K562 (cell line): ENCODE data around the gene PIP5K1B. TPM values are rescaled to one million over a fixed set of nuclear protein-coding genes. Genes with fewer than 3 reads are reported as not detected.

Experiments used
- ATAC-seq: fragments of 200-7000 bp; cut with Tn5 transposase; 3 replicates; pipeline ENCODE4 v1.9.1; 2020; ENCODE audit warnings: moderate library complexity
- BruUV-seq: library from RNA; stranded (reverse); fragments of 400-500 nt; replicated peaks from 2 replicates; lab custom pipeline; 2021; lab: Mats Ljungman, UMichigan
- CTCF ChIA-PET: fragments of 300-600 bp; formaldehyde crosslinking; extraction: SDS; loops from one replicate; lab custom pipeline; 2021; ENCODE audit warnings: low intra/inter-chr PET ratio; lab: Yijun Ruan, JAX
- POLR2A ChIA-PET: fragments of 300-600, 350-650 bp; sonication (Branson Sonifier 250); formaldehyde crosslinking; extraction: SDS; loops from one replicate; lab custom pipeline; 2021; ENCODE audit warnings: antibody characterized with exemption, inconsistent platforms; lab: Yijun Ruan, JAX
- DNase-seq, 4 experiments: peaks; one replicate each; pipeline versions ENCODE4 v3.0.0 to v3.0.0-alpha.2; 2011 to 2018; ENCODE audit warnings: low spot score in 3 of 4, mixed read lengths in 3 of 4; ENCODE audit errors: extremely low read depth in 1 of 4
- FAIRE-seq: peaks from 2 replicates; lab custom pipeline; 2011; peaks lifted over from hg19 to GRCh38; lab: Jason Lieb, UNC
- H2AFZ ChIP-seq: 2 replicates; pipeline ENCODE4 v1.6.0; 2011; ENCODE audit warnings: low read depth, low read length, control low read depth, inconsistent platforms
- H3K27ac ChIP-seq: fragments of 200-600 bp; 3 replicates; pipeline ENCODE4 v1.8.0; 2011; ENCODE audit warnings: low read depth, mild to moderate bottlenecking, control low read depth, inconsistent platforms, low read length, moderate library complexity, mixed read lengths; ENCODE audit errors: extremely low read depth
- H3K27me3 ChIP-seq, 2 experiments: fragments of 300-600 bp in 1 of 2; 2 replicates in 1 of 2; 3 replicates in 1 of 2; pipeline versions ENCODE4 v1.6.0 to v1.8.0; 2011; ENCODE audit warnings: inconsistent platforms in 2 of 2, low read length in 2 of 2, mild to moderate bottlenecking in 1 of 2, mixed read lengths in 1 of 2, moderate library complexity in 1 of 2; ENCODE audit not compliant: control insufficient read depth in 2 of 2, insufficient read depth in 2 of 2
- H3K36me3 ChIP-seq: fragments of 300-600 bp; 3 replicates; pipeline ENCODE4 v1.8.0; 2011; ENCODE audit warnings: mild to moderate bottlenecking, low read length, inconsistent platforms; ENCODE audit not compliant: control insufficient read depth, insufficient read depth
- H3K4me1 ChIP-seq, 2 experiments: fragments of 200-600 bp in 1 of 2; replicated peaks in 1 of 2; 2 replicates in 1 of 2; 3 replicates in 1 of 2; pipeline versions ENCODE4 v1.5.1 to v1.8.0; 2011; ENCODE audit warnings: inconsistent platforms in 2 of 2, low read length in 2 of 2, mild to moderate bottlenecking in 1 of 2, mixed read lengths in 1 of 2, moderate library complexity in 1 of 2; ENCODE audit not compliant: control insufficient read depth in 2 of 2, insufficient read depth in 2 of 2
- H3K4me2 ChIP-seq: 2 replicates; pipeline ENCODE4 v1.6.1; 2011; ENCODE audit warnings: low read length, control low read depth, inconsistent platforms, mixed read lengths; ENCODE audit not compliant: insufficient read depth
- H3K4me3 ChIP-seq: fragments of 200-600 bp; sonication (generic), shearing (Covaris generic); 2 replicates; pipeline ENCODE4 v1.5.1; 2016; ENCODE audit warnings: control low read depth, inconsistent platforms
- H3K79me2 ChIP-seq: fragments of 200-600 bp; 3 replicates; pipeline ENCODE4 v1.8.0; 2011; ENCODE audit warnings: low read length, inconsistent platforms; ENCODE audit not compliant: control insufficient read depth, insufficient read depth
- H3K9ac ChIP-seq, 2 experiments: 2 replicates each; pipeline versions ENCODE4 v1.6.0 to v1.6.1; 2011; ENCODE audit warnings: low read depth in 2 of 2, low read length in 2 of 2, control low read depth in 1 of 2, inconsistent platforms in 1 of 2, mild to moderate bottlenecking in 1 of 2, mixed read lengths in 1 of 2; ENCODE audit not compliant: insufficient read depth in 1 of 2
- H3K9me1 ChIP-seq: one replicate; pipeline ENCODE4 v1.6.0; 2011; ENCODE audit warnings: inconsistent platforms, mild to moderate bottlenecking, low read length, moderate library complexity; ENCODE audit not compliant: control insufficient read depth, insufficient read depth
- H3K9me3 ChIP-seq: replicated peaks from 2 replicates; pipeline ENCODE4 v1.5.1; 2011; ENCODE audit warnings: low read depth, low read length, inconsistent platforms; ENCODE audit not compliant: control insufficient read depth, insufficient read depth
- H4K20me1 ChIP-seq: replicated peaks from 2 replicates; pipeline ENCODE4 v1.6.1; 2011; ENCODE audit warnings: low read length, inconsistent platforms, mixed read lengths; ENCODE audit not compliant: control insufficient read depth, insufficient read depth
- BCOR ChIP-seq: fragments of 450-650 bp; IDR thresholded peaks from 2 replicates; pipeline ENCODE4 v1.6.1; 2016
- CREBBP ChIP-seq: IDR thresholded peaks from one replicate; pipeline ENCODE4 v1.6.1; 2012; ENCODE audit warnings: low read depth, mild to moderate bottlenecking, control low read depth, inconsistent platforms, low read length
- DIDO1 ChIP-seq: fragments of 450-650 bp; IDR thresholded peaks from 2 replicates; pipeline ENCODE4 v1.6.1; 2016; ENCODE audit warnings: low read depth, missing biosample characterization, missing genetic modification characterization
- ELF4 ChIP-seq: fragments of 450-650 bp; formaldehyde crosslinking; IDR thresholded peaks from 2 replicates; pipeline ENCODE4 v1.4.0; 2022; ENCODE audit warnings: missing genetic modification characterization
- HDAC1 ChIP-seq, 2 experiments: fragments of 450-650 bp; IDR thresholded peaks; 2 replicates each; pipeline ENCODE4 v1.6.1; 2016 to 2017; ENCODE audit warnings: inconsistent platforms in 1 of 2, mild to moderate bottlenecking in 1 of 2, moderate library complexity in 1 of 2
- HMG20A ChIP-seq: fragments of 450-650 bp; formaldehyde crosslinking; conservative IDR thresholded peaks from 2 replicates; pipeline ENCODE4 v1.4.0; 2020; ENCODE audit warnings: mild to moderate bottlenecking, mixed read lengths
- IFI16 ChIP-seq: fragments of 250-450 bp; sonication (Bioruptor Pico); IDR thresholded peaks from 2 replicates; pipeline ENCODE4 v2.1.2; 2022; ENCODE audit warnings: mild to moderate bottlenecking, inconsistent platforms
- MEIS2 ChIP-seq: fragments of 450-650 bp; IDR thresholded peaks from 2 replicates; pipeline ENCODE4 v1.6.1; 2014; ENCODE audit warnings: mild to moderate bottlenecking; ENCODE audit not compliant: partially characterized antibody
- MIER1 ChIP-seq: fragments of 450-650 bp; IDR thresholded peaks from 2 replicates; pipeline ENCODE4 v1.6.1; 2016; ENCODE audit warnings: antibody characterized with exemption, mild to moderate bottlenecking, low read depth
- PHF20 ChIP-seq: fragments of 450-650 bp; IDR thresholded peaks from 2 replicates; pipeline ENCODE4 v1.6.1; 2018; ENCODE audit not compliant: partially characterized antibody
- PML ChIP-seq: IDR thresholded peaks from 2 replicates; pipeline ENCODE4 v1.6.1; 2012; ENCODE audit warnings: low read length, inconsistent platforms
- PRMT5 ChIP-seq: sonication (generic); formaldehyde crosslinking; IDR thresholded peaks from 2 replicates; pipeline ENCODE4 v1.5.0; 2020; ENCODE audit warnings: missing genetic modification reagents
- STAG1 ChIP-seq: sonication (generic); formaldehyde crosslinking; IDR thresholded peaks from 2 replicates; pipeline ENCODE4 v1.5.0; 2020; ENCODE audit warnings: missing genetic modification reagents, borderline replicate concordance
- ZBTB5 ChIP-seq: fragments of 450-650 bp; IDR thresholded peaks from 2 replicates; pipeline ENCODE4 v1.6.1; 2017; ENCODE audit warnings: antibody characterized with exemption
- ZNF143 ChIP-seq: sonication (generic); formaldehyde crosslinking; IDR thresholded peaks from 2 replicates; pipeline ENCODE4 v1.9.0; 2022; ENCODE audit warnings: mild to moderate bottlenecking, missing genetic modification reagents
- ZNF507 ChIP-seq: conservative IDR thresholded peaks from 2 replicates; pipeline ENCODE4 v1.6.1; 2017; ENCODE audit warnings: missing genetic modification characterization, missing compliant biosample characterization
- ZZZ3 ChIP-seq: fragments of 450-650 bp; IDR thresholded peaks from 2 replicates; pipeline ENCODE4 v1.6.1; 2016; ENCODE audit warnings: antibody characterized with exemption, mild to moderate bottlenecking, moderate library complexity
- WGBS: fragments of 100-300 bp; shearing (Covaris generic); methylation state at CpG from one replicate; pipeline ENCODE4 v1.1.6; 2016; ENCODE audit warnings: low coverage, mixed read lengths; ENCODE audit not compliant: insufficient coverage; ENCODE audit errors: missing lambda C conversion rate; 5-methylcytosine and 5-hydroxymethylcytosine counted together
- in situ Hi-C: fragments of 300-500 bp; cut with MboI; formaldehyde crosslinking; loops from 4 replicates; pipeline ENCODE4 v1.15.0; 2018; ENCODE audit warnings: inconsistent platforms, mixed read lengths
- intact Hi-C: fragments of 100-400 bp; cut with micrococcal nuclease; formaldehyde crosslinking; loops from 2 replicates; pipeline ENCODE4 v1.14.2; 2022
- polyA plus RNA-seq, 8 experiments: library from polyadenylated mRNA; depleted of rRNA in 4 of 8; stranded (reverse) in 5 of 8; unstranded in 3 of 8; fragments of >200 nt; fragmentation: Nextera tagmentation in 2 of 8; fragmentation: Illumina TruSeq in 1 of 8; extraction: Ambion mirVana in 2 of 8; extraction: Trizol in 1 of 8; gene quantifications; 2 replicates each; pipeline versions ENCODE4 v1.2.1 to v1.2.3, GENCODE V29; 2011 to 2014; ENCODE audit warnings: inconsistent platforms in 1 of 8, missing spikeins in 1 of 8
- total RNA-seq, 7 experiments: library from RNA; depleted of rRNA in 6 of 7; stranded (reverse); fragments of >200 nt in 6 of 7; fragmentation: Illumina TruSeq in 2 of 7; extraction: Trizol in 2 of 7; gene quantifications; 2 replicates each; pipeline versions ENCODE4 v1.2.1 to v1.2.3, GENCODE V29; 2011 to 2021; ENCODE audit warnings: low replicate concordance in 1 of 7

PIP5K1B gene
- total and polyA plus RNA-seq, 9 of the 15 experiments (the other 6 are each of a cell fraction or from before 2014, with no cell fraction given): 3.1 to 12.9 (median 7.4) TPM

DNA sequence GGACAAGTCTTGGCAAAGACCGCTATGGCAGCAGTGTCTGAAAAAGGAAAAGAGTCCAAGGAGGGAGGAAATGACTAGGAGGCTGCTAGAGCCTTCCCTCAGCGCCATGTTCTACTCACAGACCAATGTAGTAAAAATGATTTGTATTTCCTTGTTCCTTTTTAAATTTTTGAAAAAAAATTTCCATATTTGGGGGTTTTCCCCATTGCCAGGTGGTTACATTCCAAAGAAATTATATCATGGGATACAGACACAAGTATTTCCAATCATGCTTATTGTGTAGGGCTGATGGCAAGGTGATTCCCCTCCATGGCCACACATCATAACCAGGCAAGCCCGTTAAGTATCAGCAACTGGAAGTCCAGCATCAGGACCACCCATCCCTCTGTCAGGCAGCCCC lies 138.2 kb downstream of the PIP5K1B start:
- no peaks in the 10 kb centered on the region; a peak in 1 of 5 replicates for H3K4me1 ChIP-seq
- CTCF ChIA-PET: no interaction called here
- in situ Hi-C loops (no loop called here), intact Hi-C loops (loop anchor here (5.0 to 10.0 kb wide), 3 partner anchors 58 to 261 kb away; partner anchors contain the start of gene PIP5K1B)
- no peaks in the 10 kb centered on the region for H3K79me2 ChIP-seq
- H3K9me3 ChIP-seq: no peaks in the 10 kb centered on the region
- H3K9me1 ChIP-seq: no peaks in the 10 kb centered on the region
- H3K27ac ChIP-seq: no peak overlapping the region
- DNase-seq (no peak), ATAC-seq (no peak), FAIRE-seq (no peak)
- H3K4me2 ChIP-seq: no peak overlapping the region
- no TSS peak for BruUV-seq
- H3K36me3 ChIP-seq: no peaks in the 10 kb centered on the region
- H3K9ac ChIP-seq: no peak overlapping the region
- H3K4me3 ChIP-seq: no peak overlapping the region
- 90% methylated on average over 1 of the region's 3 CpGs for WGBS
- H2AFZ ChIP-seq: no peak overlapping the region
- TF ChIP-seq BCOR: no peak
- no peak for TF ChIP-seq ZBTB5
- TF ChIP-seq CREBBP: no peak
- no peak for TF ChIP-seq IFI16
- no peak for TF ChIP-seq ZNF143 (CRISPR knock-in tag)
- TF ChIP-seq ELF4 (CRISPR knock-in tag): no peak
- no peak for TF ChIP-seq PML
- TF ChIP-seq PHF20: no peak
- no peak for TF ChIP-seq DIDO1 (tag)
- no peak for TF ChIP-seq MEIS2
- TF ChIP-seq ZZZ3: no peak
- no peak for TF ChIP-seq STAG1 (CRISPR knock-in tag)
- no peak for TF ChIP-seq ZNF507 (tag)
- no peak for TF ChIP-seq HDAC1 (IDR thresholded peaks at IDR 0.05)
- no peak for TF ChIP-seq PRMT5 (CRISPR knock-in tag)
- TF ChIP-seq MIER1: no peak
- no peak for TF ChIP-seq HMG20A (CRISPR knock-in tag)
- no peaks in the 10 kb centered on the region for H4K20me1 ChIP-seq
- no peaks in the 10 kb centered on the region for H3K27me3 ChIP-seq
- POLR2A ChIA-PET: no interaction called here
